Ramos (cell line): ENCODE results near the gene COL21A1.
"Not testable (repeated sequence)": the region's sequence is repeated elsewhere in the genome, so short reads cannot be mapped to it uniquely, and the experiment has no call there.

Experiments used
- in situ Hi-C: fragments of 300-500 bp; cut with MboI; formaldehyde crosslinking; loops from one replicate; pipeline ENCODE4 v1.14.3; 2022; ENCODE audit warnings: low sequenced_read_pairs; ENCODE audit not compliant: unreplicated experiment

The COL21A1 gene

DNA sequence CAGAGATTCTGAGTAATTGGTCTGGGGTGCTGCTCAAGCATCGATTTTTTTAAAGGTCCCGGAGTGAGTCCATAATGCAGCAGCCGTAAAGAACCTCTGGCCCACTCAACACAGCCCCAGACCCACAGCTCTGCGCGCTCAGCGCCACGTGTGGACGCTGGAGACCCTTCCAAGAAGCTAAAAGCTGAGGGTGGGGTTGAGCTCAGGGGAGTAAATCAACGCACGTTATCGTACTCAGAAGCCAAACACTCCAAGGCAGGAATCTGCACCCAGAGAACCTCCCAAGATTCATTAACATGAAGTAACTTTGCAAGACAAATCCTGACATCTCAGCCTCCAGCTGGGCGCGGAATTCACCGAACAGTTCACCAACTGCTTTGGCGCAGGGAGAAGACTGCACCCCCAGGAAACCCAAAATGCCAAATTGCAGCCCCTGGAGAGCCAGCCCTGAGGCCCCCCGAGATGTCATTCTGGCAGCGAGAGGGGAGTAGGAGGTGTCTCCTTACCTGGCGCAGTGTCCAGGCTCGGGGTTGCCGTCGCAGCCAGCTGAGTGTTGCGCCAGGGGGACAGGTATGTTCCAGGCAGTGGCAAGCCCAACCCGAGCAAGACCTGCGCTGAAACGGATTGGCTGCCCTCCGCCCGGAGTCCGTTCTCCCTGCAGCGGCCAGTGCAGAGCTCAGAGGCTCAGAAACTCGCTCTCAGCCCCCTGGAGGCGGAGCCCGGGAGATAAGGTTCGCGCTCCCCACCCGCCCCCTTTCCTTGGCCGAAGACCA is at the start of gene COL21A1:
TSS of gene COL21A1 (minus strand) at position 700 of the 773 bp plus-strand sequence. CDS start 64,962 bp downstream, outside the sequence.
- in situ Hi-C loops: no loop called here

- in situ Hi-C loops: no loop called here
These were observed 46.4 kb upstream of the COL21A1 start for GRCh38 chr6:56293781-56294180.

- in situ Hi-C loops: no loop called here
These were observed 45.3 kb upstream of the COL21A1 start for GRCh38 chr6:56292505-56293181.

- in situ Hi-C loops: no loop called here
These were observed 44.0 kb upstream of the COL21A1 start for GRCh38 chr6:56291302-56291917.

- in situ Hi-C loops: no loop called here
These were observed 42.3 kb upstream of the COL21A1 start for GRCh38 chr6:56289721-56290120.

GRCh38 chr6:56288347-56288746 is 41.0 kb upstream of the COL21A1 start:
- in situ Hi-C loops: no loop called here

GRCh38 chr6:56282391-56282790 is 35.0 kb upstream of the COL21A1 start:
- in situ Hi-C loops: no loop called here

- in situ Hi-C loops: no loop called here
These were observed 32.7 kb upstream of the COL21A1 start for GRCh38 chr6:56280126-56280525.

GRCh38 chr6:56279331-56280080 is 32.1 kb upstream of the COL21A1 start:
- in situ Hi-C loops: no loop called here

- in situ Hi-C loops: no loop called here
These were observed 30.8 kb upstream of the COL21A1 start for GRCh38 chr6:56278171-56278591.

DNA sequence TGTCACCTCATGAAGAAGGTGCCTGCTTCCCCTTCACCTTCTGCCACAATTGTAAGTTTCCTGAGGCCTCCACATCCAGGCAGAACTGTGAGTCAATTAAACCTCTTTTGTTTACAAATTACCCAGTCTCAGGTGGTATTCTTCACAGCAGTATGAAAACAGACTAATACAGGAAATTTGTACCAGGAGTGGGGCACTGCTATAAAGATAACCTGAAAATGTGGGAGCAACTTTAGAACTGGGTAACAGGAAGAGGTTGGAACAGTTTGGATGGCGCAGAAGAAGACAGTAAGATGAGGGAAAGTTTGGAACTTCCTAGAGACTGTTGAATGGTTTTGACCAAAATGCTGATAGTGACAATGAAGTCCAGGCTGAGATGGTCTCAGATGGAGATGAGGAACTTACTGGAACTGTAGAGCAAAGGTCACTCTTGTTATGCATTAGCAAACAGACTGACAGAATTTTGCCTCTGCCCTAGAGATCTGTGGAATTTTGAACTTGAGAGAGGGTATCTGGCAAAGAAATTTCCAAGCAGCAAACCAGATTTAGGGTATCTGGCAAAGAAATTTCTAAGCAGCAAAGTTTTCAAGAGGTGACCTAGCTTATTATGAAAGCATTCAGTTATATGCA is 23.5 kb upstream of the COL21A1 start:
- in situ Hi-C loops: no loop called here

DNA sequence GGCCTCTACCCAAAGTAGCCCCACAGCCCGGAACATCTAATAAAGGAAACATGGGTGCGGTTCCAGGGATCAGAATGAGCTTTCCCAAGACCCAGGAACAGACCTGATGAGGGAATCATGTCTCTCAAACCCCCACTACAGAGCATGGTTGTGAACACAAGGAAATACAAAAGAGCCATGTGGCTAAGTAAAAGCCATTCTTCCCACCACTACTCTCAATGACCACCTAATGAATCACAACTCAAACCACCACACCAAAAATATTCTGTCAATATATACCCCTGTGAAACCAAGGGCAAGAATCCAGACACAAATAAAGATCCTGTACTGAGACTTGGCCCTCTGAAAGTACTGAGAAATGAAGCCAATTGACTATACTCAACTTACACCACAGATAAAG is 20.9 kb upstream of the COL21A1 start:
- in situ Hi-C loops: no loop called here

GRCh38 chr6:56266011-56266410 is 18.6 kb upstream of the COL21A1 start:
- in situ Hi-C loops: no loop called here

DNA sequence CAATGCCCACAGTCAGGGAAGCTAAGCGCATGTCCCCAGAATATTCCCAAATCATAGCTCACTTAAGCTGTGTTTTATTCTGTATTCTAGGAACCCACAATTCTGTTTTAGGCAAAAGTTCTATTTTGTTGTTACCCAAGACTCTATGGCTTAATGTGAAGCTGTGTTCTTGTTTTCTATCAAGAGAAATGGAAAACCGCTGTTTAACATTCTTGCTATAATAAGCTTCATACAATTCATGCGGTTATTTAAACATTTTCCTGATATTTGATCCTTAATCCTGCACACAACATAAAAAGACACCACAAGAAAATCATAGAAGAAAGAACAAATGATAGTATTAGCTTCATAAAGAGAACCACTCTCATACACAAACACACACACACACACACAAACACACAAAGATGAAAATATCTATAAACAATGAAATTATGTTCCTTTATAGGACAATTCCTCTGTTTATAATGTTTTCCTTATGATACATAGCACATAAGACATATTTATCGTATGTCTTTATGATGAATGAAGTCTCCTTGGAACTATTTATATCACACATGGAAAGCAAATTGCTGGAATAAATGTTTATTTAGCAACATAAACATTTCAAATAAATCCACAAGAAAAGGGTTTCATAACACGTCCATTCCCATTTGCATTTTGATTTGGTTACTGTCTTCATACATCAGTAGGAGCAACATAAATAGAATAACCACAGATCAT is 16.4 kb upstream of the COL21A1 start:
- in situ Hi-C loops: no loop called here

GRCh38 chr6:56260593-56260992 is 13.2 kb upstream of the COL21A1 start:
- in situ Hi-C loops: not testable (repeated sequence)

DNA sequence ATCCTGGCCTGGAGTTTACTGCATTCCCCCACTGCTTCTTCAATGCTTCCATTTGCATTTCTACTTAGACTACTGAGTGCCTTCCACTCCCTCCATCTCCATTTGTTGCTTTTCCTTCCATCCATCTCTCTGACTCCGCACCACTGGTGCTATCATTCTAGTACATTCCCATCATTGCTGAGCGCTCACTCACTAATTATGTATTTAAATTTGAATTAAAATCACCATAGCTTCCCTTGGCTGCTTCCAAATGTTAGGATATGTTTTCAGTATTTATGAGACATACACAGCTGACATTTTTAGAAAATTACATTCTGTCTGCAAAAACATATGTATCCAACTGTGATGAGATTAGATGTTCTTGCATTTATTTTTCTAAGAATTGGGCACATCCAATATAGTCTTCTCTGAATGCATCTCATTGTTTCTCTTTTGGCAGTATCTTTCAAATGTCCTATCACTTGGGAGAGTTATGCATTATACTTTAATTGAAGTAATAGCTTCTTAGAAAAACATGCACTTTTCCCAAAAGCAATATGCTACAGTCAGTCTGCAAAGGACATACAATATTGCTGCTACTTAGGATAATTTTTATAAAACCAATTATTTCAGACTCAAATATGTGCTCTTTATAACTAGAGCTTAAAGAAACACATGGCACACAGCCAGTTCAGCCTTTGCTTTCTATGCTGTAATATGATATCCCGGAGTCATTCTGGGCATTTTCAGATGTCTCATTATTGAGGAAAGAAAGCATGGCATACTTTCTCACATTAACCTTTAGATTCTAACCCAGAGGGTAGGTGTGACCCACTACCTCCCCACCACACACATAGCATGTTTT is 12.1 kb upstream of the COL21A1 start:
- in situ Hi-C loops: no loop called here

GRCh38 chr6:56255349-56255748 is 8.0 kb upstream of the COL21A1 start:
- in situ Hi-C loops: no loop called here

GRCh38 chr6:56250266-56250665 is 2.9 kb upstream of the COL21A1 start:
- in situ Hi-C loops: no loop called here
